HG03460 (cell line): ENCODE results near the gene NDP.

ENCODE experiments used
- ATAC-seq: cut with Tn5 transposase; IDR thresholded peaks from one replicate; pipeline ENCODE4 v1.9.1; 2021; ENCODE audit not compliant: unreplicated experiment

The NDP gene

GRCh38 chrX:43973249-43974099 is at the start of gene NDP:
TSS of gene NDP (minus strand) at chrX:43973390. CDS start at chrX:43958645, 14,745 bp downstream.
- no peak for ATAC-seq

- ATAC-seq = no peak
Measured at GRCh38 chrX:44022964-44023363, 49.8 kb upstream of the NDP start.

GRCh38 chrX:44020693-44021092 is 47.5 kb upstream of the NDP start:
- no peak for ATAC-seq

- ATAC-seq = no peak
Measured at GRCh38 chrX:44019911-44020310, 46.7 kb upstream of the NDP start.

GRCh38 chrX:44017676-44018075 is 44.5 kb upstream of the NDP start:
- no peak for ATAC-seq

GRCh38 chrX:44016906-44017305 is 43.7 kb upstream of the NDP start:
- no peak for ATAC-seq

- ATAC-seq = no peak
Measured at GRCh38 chrX:44012484-44013096, 39.4 kb upstream of the NDP start.

- ATAC-seq = no peak
Measured at GRCh38 chrX:44011506-44011905, 38.3 kb upstream of the NDP start.

GRCh38 chrX:44010626-44011025 is 37.4 kb upstream of the NDP start:
- no peak for ATAC-seq

GRCh38 chrX:44006081-44006480 is 32.9 kb upstream of the NDP start:
- ATAC-seq = no peak

- no peak for ATAC-seq
Measured at GRCh38 chrX:44003975-44004374, 30.8 kb upstream of the NDP start.

GRCh38 chrX:44002567-44002966 is 29.4 kb upstream of the NDP start:
- no peak for ATAC-seq

- no peak for ATAC-seq
Measured at GRCh38 chrX:43998374-43998773, 25.2 kb upstream of the NDP start.

- ATAC-seq = no peak
Measured at GRCh38 chrX:43996491-43996890, 23.3 kb upstream of the NDP start.

GRCh38 chrX:43986083-43986482 is 12.9 kb upstream of the NDP start:
- ATAC-seq = no peak

- ATAC-seq = no peak
Measured at GRCh38 chrX:43985511-43985910, 12.3 kb upstream of the NDP start.

GRCh38 chrX:43978226-43978625 is 5.0 kb upstream of the NDP start:
- ATAC-seq = no peak

GRCh38 chrX:43976205-43976604 is 3.0 kb upstream of the NDP start:
- ATAC-seq = no peak

GRCh38 chrX:43975796-43976195 is 2.6 kb upstream of the NDP start:
- no peak for ATAC-seq

- no peak for ATAC-seq
Measured at GRCh38 chrX:43974741-43975465, 1.7 kb upstream of the NDP start.

GRCh38 chrX:43974100-43974475 is 898 bp upstream of the NDP start:
- no peak for ATAC-seq
